Measurements from ENCODE around the gene DUSP22.

DUSP22 gene

GRCh38 chr6:382883-383810 lies 90.9 kb downstream of the DUSP22 start:
- no peak for DNase-seq

- DNase-seq = no peak
Observed at GRCh38 chr6:383856-384255, 91.6 kb downstream of the DUSP22 start.

GRCh38 chr6:384898-385297 lies 92.6 kb downstream of the DUSP22 start:
- no peak for DNase-seq

GRCh38 chr6:385614-386013 lies 93.3 kb downstream of the DUSP22 start:
- DNase-seq = no peak

- DNase-seq = no peak
Observed at GRCh38 chr6:386688-387266, 94.5 kb downstream of the DUSP22 start.

- no peak for DNase-seq
Observed at GRCh38 chr6:387293-387741, 95.0 kb downstream of the DUSP22 start.

GRCh38 chr6:388202-388903 lies 96.1 kb downstream of the DUSP22 start:
- no peak for DNase-seq

- DNase-seq = no peak
Observed at GRCh38 chr6:389143-389542, 96.9 kb downstream of the DUSP22 start.

GRCh38 chr6:389622-390021 lies 97.3 kb downstream of the DUSP22 start:
- DNase-seq = no peak

GRCh38 chr6:390914-391558 lies 98.7 kb downstream of the DUSP22 start:
- DNase-seq = no peak

GRCh38 chr6:391559-392440 lies 99.5 kb downstream of the DUSP22 start, which contains the start of gene IRF4:
TSS of gene IRF4 (plus strand) at chr6:391752. CDS start at chr6:393153, 1,401 bp downstream.
- no peak for DNase-seq

GRCh38 chr6:392441-393390 lies 100.4 kb downstream of the DUSP22 start:
- no peak for DNase-seq

- no peak for DNase-seq
Observed at GRCh38 chr6:393391-394221, 101.3 kb downstream of the DUSP22 start.

GRCh38 chr6:394641-395289 lies 102.5 kb downstream of the DUSP22 start:
- no peak for DNase-seq

- DNase-seq = no peak
Observed at GRCh38 chr6:395432-396125, 103.3 kb downstream of the DUSP22 start.

GRCh38 chr6:396126-396520 lies 103.8 kb downstream of the DUSP22 start:
- DNase-seq = no peak

GRCh38 chr6:397056-397455 lies 104.8 kb downstream of the DUSP22 start:
- no peak for DNase-seq

- no peak for DNase-seq
Observed at GRCh38 chr6:397604-398003, 105.3 kb downstream of the DUSP22 start.

- DNase-seq = no peak
Observed at GRCh38 chr6:398065-398464, 105.8 kb downstream of the DUSP22 start.
